GM19351 (cell line): Measurements from ENCODE around the gene MZF1.
"Not testable (repeated sequence)": the region's sequence is repeated elsewhere in the genome, so short reads cannot be mapped to it uniquely, and the experiment has no call there.

ENCODE experiments used
- ATAC-seq: cut with Tn5 transposase; IDR thresholded peaks from one replicate; pipeline ENCODE4 v1.9.1; 2021; ENCODE audit warnings: mild to moderate bottlenecking, moderate library complexity; ENCODE audit not compliant: unreplicated experiment

MZF1 gene

GRCh38 chr19:58572818-58573657 is at the start of gene MZF1:
TSS of gene MZF1 (minus strand) at chr19:58573335. CDS start at chr19:58571389, 1,946 bp downstream.
- peak; percentile 55 for ATAC-seq

- ATAC-seq: not testable (repeated sequence)
These were observed 34.1 kb upstream of the MZF1 start for GRCh38 chr19:58607213-58607612.

DNA sequence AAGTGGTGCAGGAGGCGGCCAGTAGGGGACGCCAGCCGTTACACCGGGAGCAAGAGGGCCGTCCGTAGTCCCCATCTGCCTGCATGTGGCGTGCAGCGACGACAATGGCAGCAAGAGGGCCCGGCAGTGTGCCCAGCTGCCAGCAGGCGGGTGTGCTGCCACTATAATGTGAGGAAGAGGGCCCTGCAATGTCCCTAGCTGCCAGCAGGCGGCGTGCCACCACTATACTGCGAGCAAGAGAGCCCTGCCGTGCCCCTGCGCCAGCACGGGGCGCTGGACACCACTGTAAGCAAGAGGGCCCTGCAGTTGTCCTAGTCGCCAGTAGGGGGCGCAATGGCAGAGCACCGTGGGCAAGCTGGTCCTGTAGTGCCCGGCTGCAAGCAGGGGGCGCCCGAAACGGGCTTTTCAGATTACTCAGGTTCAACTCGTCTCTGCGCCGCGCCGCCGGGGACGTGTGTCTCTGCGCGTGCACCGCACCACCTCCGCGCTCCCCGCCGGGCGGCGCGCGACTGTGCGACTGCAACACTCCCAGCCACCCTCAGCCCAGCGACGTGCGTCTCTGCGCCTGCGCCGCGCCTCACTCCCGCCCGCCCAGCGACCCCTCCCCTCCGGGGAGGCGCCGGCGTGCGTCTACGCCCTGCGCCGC is 33.2 kb upstream of the MZF1 start:
- not testable (repeated sequence) for ATAC-seq

- no peak for ATAC-seq
These were observed 13.1 kb upstream of the MZF1 start for GRCh38 chr19:58586133-58586765.

DNA sequence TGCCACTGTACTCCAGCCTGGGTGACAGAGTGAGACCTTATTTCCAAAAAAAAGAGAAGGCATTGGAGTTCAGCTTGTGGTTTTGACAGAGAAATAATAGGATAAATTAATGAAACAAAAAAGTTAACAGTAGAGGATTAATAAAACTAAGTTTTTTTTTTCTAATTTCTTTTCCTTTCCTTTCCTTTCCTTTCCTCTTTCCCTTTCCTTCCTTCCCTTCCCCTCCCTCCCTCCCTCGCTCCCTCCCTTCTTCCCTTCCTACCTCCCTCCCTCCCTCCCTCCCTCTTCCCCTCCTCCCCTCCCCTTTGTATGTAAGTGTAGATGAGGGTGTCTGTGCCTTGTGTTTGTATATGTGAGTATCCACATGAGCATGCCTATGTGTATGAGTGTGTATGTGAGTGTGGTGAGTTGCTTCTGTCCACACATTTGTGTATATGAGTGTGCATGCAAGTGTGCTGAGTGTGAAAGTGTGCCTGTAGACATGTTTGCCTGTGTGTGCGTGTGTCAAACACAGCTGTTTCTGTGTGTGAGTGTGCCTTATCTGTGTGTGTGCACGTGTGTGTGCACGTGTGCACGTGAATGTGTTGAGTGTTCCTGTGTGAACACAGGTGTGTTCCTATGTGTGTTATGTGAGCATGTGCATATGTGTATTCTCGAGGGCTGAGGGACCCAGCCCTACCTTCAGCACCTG is 12.5 kb upstream of the MZF1 start:
- no peak for ATAC-seq

GRCh38 chr19:58584498-58585441 is 11.6 kb upstream of the MZF1 start:
- no peak for ATAC-seq

DNA sequence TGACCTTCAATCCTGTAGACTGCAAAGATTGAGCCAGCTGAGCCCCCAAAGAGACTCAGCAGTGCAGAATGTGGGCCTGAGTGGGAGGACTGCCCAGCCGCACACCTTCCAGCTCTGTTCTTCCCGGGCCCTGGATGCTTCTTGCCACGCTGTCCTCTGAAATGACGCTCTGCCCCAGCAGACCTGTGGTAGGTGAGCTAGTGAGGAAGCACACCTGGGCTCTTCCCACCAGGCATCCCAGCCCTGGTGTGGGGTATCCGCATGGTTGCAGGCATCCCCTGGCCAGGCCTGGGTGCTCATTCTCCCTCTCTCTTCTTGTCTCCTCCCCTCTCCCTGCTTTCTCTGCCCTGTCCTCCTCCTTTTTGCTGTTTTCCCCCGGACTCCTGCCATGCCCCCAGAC is 9.8 kb upstream of the MZF1 start:
- no peak for ATAC-seq

DNA sequence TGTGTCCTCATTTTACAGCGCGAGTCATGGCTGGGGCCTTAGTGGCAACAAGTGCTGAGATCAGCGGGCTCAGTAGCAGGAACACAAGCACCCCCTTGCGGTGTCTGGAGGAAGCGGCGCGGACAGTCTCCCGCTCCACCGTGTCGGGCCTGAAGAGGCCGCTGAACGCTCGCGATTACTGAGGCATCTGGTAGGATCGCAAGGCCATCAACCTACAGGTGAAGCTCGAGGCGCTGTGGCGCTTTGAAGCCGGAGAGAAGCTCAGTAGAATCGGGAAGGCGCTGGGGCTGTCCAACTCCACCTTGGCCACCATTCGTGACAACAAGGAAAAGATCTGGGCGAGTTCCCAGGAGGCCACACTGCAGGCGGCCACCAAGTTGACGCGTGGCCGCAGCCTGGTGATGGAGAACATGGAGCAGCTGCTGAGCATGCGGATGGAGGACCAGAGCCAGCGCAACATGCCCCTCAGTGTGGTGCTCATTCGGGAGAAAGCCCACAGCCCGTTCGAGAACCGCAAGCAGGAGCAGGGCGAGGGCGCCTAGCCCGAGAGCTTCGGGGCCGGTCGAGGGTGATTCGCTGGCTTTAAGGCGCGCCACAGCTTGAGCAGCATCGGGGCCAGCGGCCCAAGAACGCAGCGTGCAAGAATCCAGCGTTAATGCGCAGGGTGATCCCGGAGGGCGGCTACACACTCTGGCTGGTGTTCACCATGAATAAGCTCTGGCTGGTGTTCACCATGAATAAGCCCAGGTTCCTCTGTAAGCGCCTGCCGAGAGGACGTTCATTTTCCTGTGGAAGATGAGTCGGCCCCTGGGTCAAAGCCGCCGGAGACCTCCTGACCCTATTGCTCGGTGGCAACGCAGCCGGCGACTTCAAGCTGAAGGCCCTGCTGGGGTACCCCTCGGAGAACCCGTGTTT is 8.3 kb upstream of the MZF1 start:
- peak; percentile 79 for ATAC-seq

GRCh38 chr19:58579473-58580142 is 6.5 kb upstream of the MZF1 start:
- no peak for ATAC-seq

GRCh38 chr19:58578012-58578925 is 5.1 kb upstream of the MZF1 start:
- no peak for ATAC-seq

- ATAC-seq: not testable (repeated sequence)
These were observed 4.4 kb upstream of the MZF1 start for GRCh38 chr19:58577581-58577980.

DNA sequence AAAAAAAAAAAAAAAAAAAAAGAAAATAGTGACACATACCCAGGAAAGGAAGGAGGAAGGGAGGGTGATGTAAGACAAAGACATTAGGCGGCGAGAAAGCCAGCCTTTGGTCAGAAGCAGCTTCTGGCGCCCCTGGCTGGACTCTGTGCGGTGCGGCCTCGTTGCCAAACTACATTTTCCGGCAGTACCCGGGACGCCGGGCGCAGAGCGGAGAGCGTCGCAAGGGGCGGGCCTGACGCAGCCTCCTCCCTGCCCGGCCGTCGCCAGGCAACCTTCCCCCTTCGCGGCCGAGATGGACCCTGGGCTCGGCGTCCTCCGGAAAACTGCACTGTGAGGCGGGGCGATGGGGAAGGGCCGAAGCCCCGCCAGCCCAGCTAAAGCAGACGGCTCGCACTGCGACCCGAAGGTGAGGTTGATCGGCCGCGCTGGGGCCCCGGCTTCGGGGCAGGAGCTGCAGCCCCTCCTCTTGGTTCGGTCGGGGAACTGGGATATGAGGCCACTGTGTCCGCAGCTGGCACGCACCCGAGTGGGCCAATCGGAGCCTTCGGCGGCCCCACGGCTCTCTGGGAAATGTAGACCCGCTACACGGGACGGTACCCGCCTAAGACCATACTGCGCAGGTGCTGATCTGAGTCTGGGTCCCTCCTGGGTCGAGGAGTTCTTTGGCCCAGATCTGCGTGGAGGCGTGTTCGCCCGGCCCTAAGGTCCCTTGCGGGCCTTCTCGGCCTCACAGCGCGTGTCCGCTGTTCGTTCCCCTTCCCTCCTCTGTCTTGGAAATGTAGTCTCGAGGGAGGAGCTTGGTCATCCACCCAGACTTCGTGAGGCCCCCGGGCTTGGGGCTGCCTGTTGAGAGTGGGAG is 2.3 kb upstream of the MZF1 start:
- ATAC-seq: peak; percentile 38

- no peak for ATAC-seq
These were observed 576 bp upstream of the MZF1 start for GRCh38 chr19:58573658-58574164.

GRCh38 chr19:58572026-58572817 is 913 bp downstream of the MZF1 start:
- no peak for ATAC-seq

- ATAC-seq: no peak
These were observed 1.6 kb downstream of the MZF1 start for GRCh38 chr19:58571575-58571947.
